Prostate gland (tissue), 2 donors: ENCODE data around the gene SLC5A10. TPM values are rescaled to one million over a fixed set of nuclear protein-coding genes. Genes with fewer than 3 reads are reported as not detected.
"Not testable (repeated sequence)": the region's sequence is repeated elsewhere in the genome, so short reads cannot be mapped to it uniquely, and the experiment has no call there.

Experiments used
- DNase-seq: peaks from one replicate; pipeline ENCODE4 v3.0.0-alpha.2; 2019; ENCODE audit warnings: low spot score
- H3K27ac ChIP-seq, 2 donors: fragments of 200-600 bp; sonication (generic); 2 replicates each; pipeline ENCODE4 v1.5.1; 2017 to 2019
- H3K27me3 ChIP-seq: fragments of 200-600 bp; sonication (generic); replicated peaks from 2 replicates; pipeline ENCODE4 v1.5.1; 2019; ENCODE audit not compliant: insufficient read depth
- H3K36me3 ChIP-seq, 2 donors: fragments of 200-600 bp; sonication (generic); 1 replicate in 1 of 2; 2 replicates in 1 of 2; pipeline versions ENCODE4 v1.5.1 to v1.8.1; 2017 to 2019
- H3K4me1 ChIP-seq: fragments of 200-600 bp; sonication (generic); replicated peaks from 2 replicates; pipeline ENCODE4 v1.5.1; 2019
- H3K4me3 ChIP-seq, 2 donors: fragments of 200-600 bp; sonication (generic); 2 replicates each; pipeline ENCODE4 v1.5.1; 2017 to 2019
- H3K9me3 ChIP-seq: fragments of 200-600 bp; sonication (generic); 2 replicates; pipeline ENCODE4 v1.5.1; 2017
- CTCF ChIP-seq, 4 experiments: fragments of 200-600 bp in 2 of 4; fragments of 450-650 bp in 2 of 4; sonication (generic) in 2 of 4; IDR thresholded peaks; 1 replicate in 3 of 4; 2 replicates in 1 of 4; pipeline ENCODE4 v1.5.1; 2016 to 2019; ENCODE audit warnings: antibody characterized with exemption in 4 of 4, mild to moderate bottlenecking in 2 of 4, moderate library complexity in 2 of 4
- POLR2A ChIP-seq: fragments of 450-650 bp; IDR thresholded peaks from one replicate; pipeline ENCODE4 v1.6.1; 2016; ENCODE audit warnings: antibody characterized with exemption, mild to moderate bottlenecking
- POLR2AphosphoS5 ChIP-seq: sonication (generic); formaldehyde crosslinking; IDR thresholded peaks from one replicate; pipeline ENCODE4 v1.6.1; 2017; ENCODE audit warnings: antibody characterized with exemption
- WGBS: methylation state at CpG from one replicate; pipeline ENCODE4 v1.1.5; 2018; 5-methylcytosine and 5-hydroxymethylcytosine counted together
- intact Hi-C: fragments of 100-400 bp; cut with DNase I; formaldehyde crosslinking; loops from one replicate; pipeline ENCODE4 v1.14.2; 2022
- total RNA-seq, 2 donors: library from RNA; depleted of rRNA; stranded (reverse); fragments of >200 nt; gene quantifications; one replicate each; pipeline ENCODE4 v1.1.0, GENCODE V29; 2016

SLC5A10 gene
- total RNA-seq, 2 donors from 2014 or later = not detected

GRCh38 chr17:19022747-19023146, 70.8 kb downstream of the SLC5A10 start:
- H3K27me3 ChIP-seq = no peaks in the 10 kb centered on the region
- no peak for DNase-seq

DNA sequence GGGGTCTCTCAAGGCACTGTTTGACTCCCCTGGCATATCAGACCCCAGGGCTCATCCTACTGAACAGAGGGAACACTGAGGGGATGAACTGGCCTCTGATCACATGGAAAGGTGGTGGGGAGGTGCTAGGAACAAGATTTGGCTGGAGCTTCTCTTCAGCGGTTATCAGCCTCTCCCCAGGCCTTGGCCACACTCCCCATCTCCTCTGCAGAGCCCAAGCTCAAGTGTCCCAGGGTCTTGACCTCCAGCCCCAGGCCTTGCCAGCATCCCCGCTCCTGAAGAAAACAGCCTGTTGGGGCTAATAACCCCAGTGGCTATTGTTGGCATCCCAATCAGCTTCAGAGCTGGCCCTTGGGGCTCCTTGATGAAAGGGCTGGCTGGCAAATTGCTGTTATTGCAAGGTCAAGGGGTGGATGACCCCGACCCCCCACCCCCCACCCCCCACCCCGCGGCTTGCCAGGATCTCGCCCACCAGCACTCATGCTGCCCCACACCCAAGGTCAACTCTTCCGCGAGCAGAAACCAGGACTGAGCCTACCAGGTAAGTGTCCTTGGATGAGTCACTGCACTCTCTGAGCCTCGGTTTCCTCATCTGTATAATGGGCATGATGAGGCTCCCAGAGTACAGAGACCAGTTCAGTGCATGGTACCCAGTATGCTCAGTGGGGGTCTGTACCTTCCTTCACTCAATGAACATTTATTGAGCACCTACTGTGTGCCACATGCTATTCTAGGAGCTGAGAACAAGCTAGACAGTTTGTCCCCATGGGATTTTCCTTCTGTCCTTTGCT, 71.4 kb downstream of the SLC5A10 start:
- no peaks in the 10 kb centered on the region for H3K36me3 ChIP-seq
- H3K4me3 ChIP-seq = no peak overlapping the region
- no peaks in the 10 kb centered on the region for H3K4me1 ChIP-seq
- H3K27ac ChIP-seq = no peak overlapping the region
- TF ChIP-seq CTCF (IDR thresholded peaks at IDR 0.05) = no peak
- TF ChIP-seq POLR2AphosphoS5 = no peak
- no peak for TF ChIP-seq POLR2A
- intact Hi-C loops = no loop called here
- H3K27me3 ChIP-seq = no peaks in the 10 kb centered on the region
- no peak for DNase-seq
- 92% methylated on average over 8 of the region's 9 CpGs for WGBS
- no peaks in the 10 kb centered on the region for H3K9me3 ChIP-seq

More at GRCh38 chr17:19022747-19023146, 70.8 kb downstream of the SLC5A10 start:
- 96% methylated on average over 6 of the region's 6 CpGs for WGBS
- H3K9me3 ChIP-seq = no peaks in the 10 kb centered on the region
- H3K36me3 ChIP-seq = no peaks in the 10 kb centered on the region
- H3K27ac ChIP-seq = no peak overlapping the region
- no peak overlapping the region for H3K4me3 ChIP-seq
- H3K4me1 ChIP-seq = no peaks in the 10 kb centered on the region
- intact Hi-C loops = no loop called here
- no peak for TF ChIP-seq POLR2AphosphoS5
- no peak for TF ChIP-seq POLR2A
- TF ChIP-seq CTCF (IDR thresholded peaks at IDR 0.05) = no peak

GRCh38 chr17:19024101-19025078, 72.4 kb downstream of the SLC5A10 start:
- no peak for DNase-seq
- no peak for TF ChIP-seq POLR2AphosphoS5
- TF ChIP-seq POLR2A = no peak
- TF ChIP-seq CTCF (IDR thresholded peaks at IDR 0.05) = no peak

DNA sequence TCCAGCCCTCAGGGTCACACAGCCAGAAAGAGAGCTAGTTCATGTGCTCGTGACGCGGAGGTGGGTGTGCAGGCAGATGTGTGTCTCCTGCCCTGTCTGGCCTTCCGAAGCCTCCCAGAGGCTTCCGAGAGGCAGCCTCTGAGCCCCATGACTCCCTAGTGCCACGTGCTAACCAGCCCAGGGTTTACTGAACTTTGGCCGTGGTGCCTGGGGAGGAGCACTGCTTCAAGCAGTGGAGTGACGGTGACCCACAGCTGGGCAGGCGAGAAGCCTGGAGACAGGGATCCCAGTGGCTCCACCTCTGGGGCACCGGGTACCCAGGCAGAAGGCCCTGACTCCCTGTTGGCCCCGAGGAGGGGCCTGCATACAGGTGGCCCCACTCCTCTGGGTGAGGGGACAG, 76.7 kb downstream of the SLC5A10 start:
- H3K27me3 ChIP-seq, H3K9me3 ChIP-seq, H3K27ac ChIP-seq, H3K4me3 ChIP-seq, intact Hi-C loops, H3K4me1 ChIP-seq, H3K36me3 ChIP-seq, DNase-seq: not testable (repeated sequence)
- WGBS = no CpG with 5 or more reads among the region's 11 CpGs

More at GRCh38 chr17:19024101-19025078, 72.4 kb downstream of the SLC5A10 start:
- Histone ChIP-seq H3K4me3 (no peak overlapping the region), H3K36me3 (no peaks in the 10 kb centered on the region), H3K9me3 (no peaks in the 10 kb centered on the region), H3K4me1 (no peaks in the 10 kb centered on the region), H3K27ac (no peak overlapping the region), H3K27me3 (no peaks in the 10 kb centered on the region)
- intact Hi-C loops = no loop called here
- WGBS = 77% methylated on average over 22 of the region's 22 CpGs

DNA sequence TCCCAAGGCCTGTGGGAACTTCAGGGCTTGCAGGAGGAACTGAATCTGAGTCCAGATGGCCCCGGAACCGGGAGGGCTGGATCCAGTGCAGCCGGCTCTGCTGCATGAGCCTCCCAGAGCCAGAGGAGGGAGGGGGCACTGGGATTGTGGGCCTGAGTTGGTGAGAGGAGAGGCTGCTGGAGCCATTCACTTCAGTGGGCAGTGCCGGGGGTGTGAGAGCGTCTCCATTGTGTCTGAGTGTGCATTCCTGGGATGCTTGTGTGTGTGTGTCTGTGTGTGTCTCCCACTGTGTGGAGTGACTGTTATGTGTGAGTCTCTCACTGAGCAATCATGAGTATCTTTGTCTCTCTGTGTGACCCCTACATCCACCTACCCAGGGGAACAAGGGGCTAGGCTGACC, 77.8 kb downstream of the SLC5A10 start:
- H3K36me3 ChIP-seq, H3K27me3 ChIP-seq, H3K9me3 ChIP-seq, H3K27ac ChIP-seq, H3K4me1 ChIP-seq, DNase-seq, H3K4me3 ChIP-seq, intact Hi-C loops: not testable (repeated sequence)
- no CpG with 5 or more reads among the region's 5 CpGs for WGBS

DNA sequence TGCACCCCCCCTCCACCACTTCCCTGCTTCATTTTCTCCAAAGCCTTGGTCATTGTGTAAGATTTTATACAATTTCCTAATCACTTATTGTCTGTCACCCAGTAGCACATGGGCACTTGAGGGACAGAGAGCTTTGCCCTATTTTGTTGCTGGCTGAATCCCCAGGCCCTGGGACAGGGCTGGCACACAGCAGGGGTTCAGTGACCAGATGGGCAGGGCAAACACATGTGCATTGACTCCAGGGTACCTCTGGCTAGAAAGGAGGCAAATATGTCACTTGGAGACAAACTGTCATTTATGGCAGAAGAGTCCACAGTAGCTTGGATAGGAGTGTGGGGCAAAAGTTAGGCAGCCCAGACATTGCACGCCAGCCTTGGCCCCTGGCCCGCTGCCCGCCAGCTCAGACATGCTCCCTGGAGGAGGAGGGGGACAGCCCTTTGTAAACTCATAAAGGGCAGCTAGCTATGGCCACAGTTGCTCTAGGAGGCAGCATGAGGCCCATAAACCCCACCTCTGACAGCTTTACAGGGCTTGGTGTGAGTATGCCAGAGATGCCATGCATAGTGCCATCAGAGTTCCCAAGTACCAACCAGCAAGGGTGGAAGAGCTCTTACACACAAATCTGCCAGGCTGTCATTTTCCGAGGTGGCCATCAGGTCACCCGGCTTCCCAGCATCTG, 78.9 kb downstream of the SLC5A10 start:
- H3K4me3 ChIP-seq, H3K27me3 ChIP-seq, H3K9me3 ChIP-seq, H3K4me1 ChIP-seq, DNase-seq, H3K36me3 ChIP-seq, intact Hi-C loops, H3K27ac ChIP-seq: not testable (repeated sequence)
- WGBS = 0% methylated on average over 1 of the region's 5 CpGs

GRCh38 chr17:19031729-19032128, 79.8 kb downstream of the SLC5A10 start:
- no CpG with 5 or more reads among the region's 4 CpGs for WGBS
- H3K36me3 ChIP-seq, H3K27ac ChIP-seq, H3K9me3 ChIP-seq, H3K4me1 ChIP-seq, H3K27me3 ChIP-seq, H3K4me3 ChIP-seq, intact Hi-C loops: not testable (repeated sequence)
- DNase-seq = peak; percentile 46

DNA sequence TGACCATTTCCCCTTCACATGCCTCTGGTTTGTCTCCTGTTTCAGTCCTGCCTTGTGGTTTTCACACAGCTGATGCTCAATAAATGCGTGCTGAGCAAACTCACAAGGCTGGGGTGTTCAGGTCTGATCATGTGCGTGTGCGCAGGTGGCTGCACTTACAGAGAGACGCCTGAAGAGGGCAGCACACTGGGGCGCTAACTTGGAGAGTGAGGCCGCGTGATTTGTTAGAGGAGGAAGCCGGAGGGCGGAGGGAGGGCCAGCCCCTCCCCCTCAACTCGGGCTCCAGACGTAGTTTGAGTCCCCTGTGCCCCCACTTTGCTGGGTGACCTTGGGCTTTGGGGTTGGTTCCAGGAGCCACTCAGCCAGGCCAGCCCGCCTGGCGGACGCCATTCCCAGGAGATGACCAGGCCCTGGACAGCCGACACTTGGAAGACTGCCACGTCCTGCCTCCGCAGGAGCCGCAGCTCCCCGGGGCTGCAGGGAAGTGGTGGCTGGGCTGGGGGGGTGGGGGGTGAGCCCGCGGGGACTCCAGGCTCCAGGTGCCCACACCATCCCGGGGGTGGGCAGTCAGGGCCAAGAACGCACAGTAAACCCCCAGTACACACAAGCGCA, 80.5 kb downstream of the SLC5A10 start:
- H3K27ac ChIP-seq, intact Hi-C loops: not testable (repeated sequence)

More for the DNA sequence above, 80.5 kb downstream of the SLC5A10 start:
- not testable (repeated sequence) for H3K36me3 ChIP-seq, H3K4me1 ChIP-seq, H3K27me3 ChIP-seq, H3K4me3 ChIP-seq, H3K9me3 ChIP-seq, DNase-seq
- WGBS = no CpG with 5 or more reads among the region's 24 CpGs
